ENCODE measurements around the gene CSH2.
"Not testable (repeated sequence)": the region's sequence is repeated elsewhere in the genome, so short reads cannot be mapped to it uniquely, and the experiment has no call there.

GRCh38 chr17:63874693-63875092 lies 1.2 kb upstream of the CSH2 start:
- TF ChIP-seq POLR2A, CTCF, POLR2AphosphoS5 (IDR thresholded peaks at IDR 0.05): not testable (repeated sequence)

All from prostate gland (tissue), 2 donors.